ENCODE results near the gene PRIM2.
"Not testable (repeated sequence)": the region's sequence is repeated elsewhere in the genome, so short reads cannot be mapped to it uniquely, and the experiment has no call there.

Gene PRIM2

DNA sequence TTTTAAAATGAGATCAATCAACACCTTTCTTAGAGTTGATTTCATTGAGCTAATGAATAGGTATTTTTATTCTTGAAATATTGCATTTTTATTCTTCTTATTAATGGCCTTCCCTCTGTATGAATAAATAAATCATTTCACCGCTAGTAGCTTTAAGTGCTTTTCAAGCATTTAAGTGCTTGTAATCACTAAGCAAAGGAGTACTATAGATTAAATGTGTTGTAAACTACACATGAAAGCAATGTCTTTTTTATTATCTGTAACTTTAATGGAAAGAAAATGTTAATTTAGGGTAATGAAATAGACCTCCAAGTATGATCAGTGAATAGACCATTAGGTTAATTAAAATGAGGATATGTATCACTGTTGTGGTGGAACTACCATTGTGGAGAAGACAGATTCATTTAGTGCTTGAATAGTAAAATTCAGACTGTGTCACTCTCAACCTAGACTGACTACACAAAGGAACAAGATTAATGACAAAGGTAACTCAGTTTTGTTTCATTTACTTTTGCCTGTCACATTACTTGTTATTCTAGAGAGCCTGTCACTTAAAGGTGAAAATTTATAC, 132.2 kb downstream of the PRIM2 start:
- not testable (repeated sequence) for DNase-seq

DNA sequence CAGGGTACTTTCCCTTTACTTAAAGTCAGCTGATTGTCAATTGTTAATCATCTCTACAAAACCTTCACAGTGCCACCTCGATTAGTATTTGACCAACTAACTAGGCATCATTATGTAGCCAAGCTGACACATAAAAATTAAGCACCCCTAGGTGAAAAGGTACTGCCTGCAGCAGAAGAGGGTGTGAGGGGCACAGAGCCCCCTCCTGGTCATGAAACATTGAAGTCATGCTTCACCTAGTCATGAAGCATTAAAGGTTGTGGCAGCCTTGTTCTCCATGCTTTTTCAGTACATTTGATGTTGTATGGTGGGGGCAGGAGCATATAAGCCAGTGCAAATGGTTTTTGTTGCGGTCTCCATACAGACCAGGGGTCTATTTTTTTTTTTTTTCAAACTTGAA, 142.4 kb downstream of the PRIM2 start:
- not testable (repeated sequence) for DNase-seq

GRCh38 chr6:57461022-57461421, 143.6 kb downstream of the PRIM2 start:
- not testable (repeated sequence) for DNase-seq

GRCh38 chr6:57463809-57464208, 146.4 kb downstream of the PRIM2 start:
- DNase-seq, result not testable (repeated sequence)

- DNase-seq, result not testable (repeated sequence)
Measured at GRCh38 chr6:57465968-57466367, 148.5 kb downstream of the PRIM2 start.

GRCh38 chr6:57469072-57469471, 151.6 kb downstream of the PRIM2 start:
- no peak for DNase-seq

DNA sequence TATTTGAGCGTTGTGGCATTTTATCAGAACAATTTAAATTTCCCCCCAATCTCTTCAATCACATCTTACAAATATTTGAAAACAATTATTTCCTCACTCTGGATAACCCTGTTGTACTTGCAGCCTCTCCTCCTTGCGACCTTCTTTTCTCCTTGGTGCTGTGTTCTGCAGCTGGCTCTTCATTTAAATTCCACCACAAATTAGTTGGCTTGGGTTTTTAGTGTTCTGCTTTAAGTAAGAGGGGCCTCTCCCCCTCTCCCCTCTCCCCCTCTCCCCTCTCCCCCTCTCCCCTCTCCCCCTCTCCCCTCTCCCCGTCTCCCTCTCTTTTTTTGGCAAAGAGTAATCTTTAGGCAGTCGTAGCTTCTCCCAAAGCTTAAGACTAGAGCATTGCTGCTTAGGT, 152.7 kb downstream of the PRIM2 start:
- DNase-seq, result not testable (repeated sequence)

DNA sequence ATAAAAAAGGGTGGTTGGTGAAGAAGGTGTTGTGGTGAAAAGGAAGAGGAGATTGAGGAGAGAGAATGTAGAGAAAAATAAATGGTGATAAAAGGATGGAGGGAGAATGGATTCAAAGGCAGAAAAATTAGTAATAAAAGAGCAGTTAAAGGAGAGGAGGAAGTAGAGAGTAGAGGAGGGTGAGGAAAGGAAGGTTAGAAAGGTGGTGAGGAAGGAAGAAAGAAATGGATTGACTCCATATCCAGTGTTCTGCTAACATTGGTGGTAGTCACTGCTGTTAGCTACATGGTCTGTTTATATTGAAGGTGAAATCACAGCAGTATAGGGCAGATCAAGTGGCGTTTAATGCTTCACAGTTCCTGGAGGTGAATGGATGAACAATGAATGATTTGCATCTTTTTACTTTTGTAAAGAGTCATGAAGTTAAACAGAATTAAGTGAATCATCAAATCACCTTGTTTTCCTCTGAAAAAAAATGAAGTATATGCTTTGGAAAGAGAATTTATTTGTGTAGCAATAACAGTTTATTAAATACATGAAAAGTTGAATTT, 154.0 kb downstream of the PRIM2 start:
- DNase-seq, result not testable (repeated sequence)

DNA sequence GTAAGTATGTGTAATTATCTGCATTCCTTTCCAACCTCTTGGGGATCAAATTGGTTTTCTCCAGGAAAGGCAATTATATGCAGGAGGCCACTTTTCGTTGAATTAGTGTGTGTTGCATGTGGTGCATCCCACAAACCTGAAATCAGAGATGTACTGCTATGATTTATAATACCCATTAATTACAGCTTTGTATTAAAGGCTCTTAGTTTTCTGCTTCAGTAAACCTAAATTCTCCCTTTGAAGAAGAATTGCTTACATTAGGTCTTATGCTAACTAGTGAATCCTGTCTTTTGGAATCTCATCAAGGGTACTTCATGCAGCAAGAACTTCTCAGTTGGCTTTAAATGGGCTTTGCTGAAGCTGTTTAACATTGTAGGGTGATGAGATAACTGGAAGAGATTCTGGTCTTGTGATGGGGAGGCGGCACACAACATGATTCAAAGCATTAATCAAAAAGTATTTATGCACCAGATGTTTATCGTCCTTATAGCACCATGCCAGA, 155.5 kb downstream of the PRIM2 start:
- not testable (repeated sequence) for DNase-seq

- DNase-seq, result not testable (repeated sequence)
Measured at GRCh38 chr6:57474862-57475475, 157.5 kb downstream of the PRIM2 start.

DNA sequence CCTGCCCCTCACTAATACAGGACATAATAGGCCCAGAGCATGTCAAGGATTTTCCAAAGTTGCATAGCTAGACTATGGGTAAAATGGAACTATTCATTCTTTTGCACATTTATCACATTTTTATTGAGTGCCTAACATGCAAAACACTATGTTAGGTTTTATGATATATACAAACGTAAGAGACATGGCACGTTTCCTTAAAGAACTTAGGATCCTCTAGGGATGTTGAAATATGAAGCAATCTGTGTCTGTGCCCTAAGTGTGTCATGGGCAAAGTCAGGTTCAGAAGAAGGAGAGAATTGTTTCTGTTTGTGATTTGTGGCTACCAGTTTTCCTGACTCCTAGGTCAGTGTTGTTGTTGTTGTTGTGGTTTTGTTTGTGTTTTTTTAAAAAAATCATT, 158.2 kb downstream of the PRIM2 start:
- not testable (repeated sequence) for DNase-seq

DNA sequence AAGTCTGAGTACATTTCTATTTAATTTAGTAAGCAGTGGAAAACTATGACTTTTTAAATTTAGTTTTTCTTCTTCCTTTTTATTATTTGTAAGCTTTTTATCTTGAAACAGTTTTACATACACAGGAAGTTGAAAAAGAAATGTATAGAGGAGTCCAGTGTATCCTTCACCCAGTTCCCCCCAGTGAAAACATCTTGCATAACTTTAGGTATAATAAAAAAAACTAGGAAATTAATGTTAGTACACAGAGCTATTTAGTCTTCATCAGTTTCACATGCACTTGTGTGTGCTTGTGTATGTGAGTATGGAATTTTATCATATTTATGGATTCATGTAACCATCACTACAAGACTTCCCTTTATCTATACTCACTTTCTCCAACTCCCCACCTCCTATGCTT, 162.8 kb downstream of the PRIM2 start:
- DNase-seq, result not testable (repeated sequence)

DNA sequence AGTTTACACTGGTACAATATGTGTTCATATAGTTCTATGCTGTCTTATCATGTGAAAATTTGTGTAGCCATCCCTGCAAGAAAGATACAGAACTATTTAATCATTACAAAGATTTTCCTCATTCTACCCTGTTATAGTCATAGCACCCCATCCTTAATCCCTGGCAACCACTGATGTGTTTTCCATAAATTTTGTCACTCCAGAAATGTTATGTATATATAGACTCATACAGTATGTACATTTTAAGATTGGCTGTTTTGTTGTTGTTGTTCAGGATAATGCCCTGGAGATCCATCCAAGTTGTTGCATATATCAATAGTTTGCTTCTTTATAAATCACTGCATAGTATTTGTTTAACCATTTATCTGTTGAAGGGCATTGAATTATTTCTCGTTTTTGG, 163.7 kb downstream of the PRIM2 start:
- DNase-seq, result not testable (repeated sequence)

DNA sequence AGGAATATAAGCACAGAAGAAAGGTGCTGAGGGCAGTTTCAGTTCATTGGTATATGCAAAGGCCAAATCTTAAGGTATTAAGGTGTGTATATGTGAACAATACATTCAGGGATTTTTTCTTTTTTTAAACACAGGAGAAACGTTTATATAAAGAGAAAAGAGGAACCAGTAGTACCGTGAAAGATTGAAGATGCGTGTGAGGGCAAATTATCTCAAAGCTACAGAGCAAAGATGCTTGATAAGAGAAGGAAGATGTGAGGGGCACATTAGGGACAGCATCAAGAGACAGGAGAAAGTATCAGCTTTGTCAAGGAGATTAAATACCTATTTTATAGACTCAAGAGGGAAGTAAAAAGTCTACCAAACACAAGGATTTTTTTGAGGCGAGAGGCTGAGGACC, 165.0 kb downstream of the PRIM2 start:
- not testable (repeated sequence) for DNase-seq

DNA sequence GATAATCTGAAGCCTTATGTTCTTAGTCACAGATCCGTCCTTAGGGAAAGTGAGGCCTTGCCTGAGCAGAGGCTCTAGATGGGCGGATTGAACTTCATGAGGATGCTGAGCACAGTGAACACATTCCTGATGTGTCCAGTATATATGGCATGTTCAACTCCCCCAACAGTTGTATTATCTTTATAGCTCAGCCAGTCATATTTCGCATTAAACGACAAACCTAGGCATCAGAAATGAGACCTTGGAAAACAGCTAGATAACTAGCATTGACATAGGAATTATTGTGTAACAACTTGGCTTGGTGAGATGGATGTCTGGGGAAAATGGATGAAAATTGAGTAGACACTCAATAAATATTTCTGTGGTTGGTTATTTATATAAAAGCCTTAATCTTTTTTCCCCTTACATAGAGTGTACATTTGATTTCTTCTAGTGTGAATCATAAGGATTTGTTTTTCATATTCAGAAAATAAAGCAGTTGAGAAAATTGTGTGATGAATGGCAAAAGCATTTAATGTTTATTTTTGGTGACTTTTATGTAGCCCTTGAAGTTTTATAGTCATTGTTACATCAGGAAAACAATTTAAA, 169.2 kb downstream of the PRIM2 start:
- not testable (repeated sequence) for DNase-seq

GRCh38 chr6:57488551-57488950, 171.1 kb downstream of the PRIM2 start:
- DNase-seq, result not testable (repeated sequence)

- not testable (repeated sequence) for DNase-seq
Measured at GRCh38 chr6:57489887-57490286, 172.5 kb downstream of the PRIM2 start.

DNA sequence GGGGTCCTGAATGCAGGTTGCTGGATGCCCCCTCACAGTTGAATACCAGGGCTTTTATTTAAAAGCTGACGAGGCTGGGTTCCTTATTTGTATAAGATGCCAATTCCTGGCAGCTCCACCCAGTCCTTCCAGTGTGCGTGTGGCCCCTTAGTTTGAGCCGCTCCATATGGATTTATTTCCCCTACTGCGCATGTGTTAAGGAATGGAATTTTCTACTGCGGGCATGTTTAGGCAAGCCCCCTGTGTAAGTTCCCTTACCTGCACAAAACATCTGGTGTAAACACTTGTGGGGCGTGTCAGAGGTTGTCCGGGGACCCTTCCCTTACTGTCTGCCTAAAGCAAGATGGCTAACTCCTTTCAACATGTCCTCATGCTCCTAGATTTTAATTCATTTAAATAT, 174.4 kb downstream of the PRIM2 start:
- not testable (repeated sequence) for DNase-seq

- not testable (repeated sequence) for DNase-seq
Measured at GRCh38 chr6:57496251-57496650, 178.8 kb downstream of the PRIM2 start.

- DNase-seq, result not testable (repeated sequence)
Measured at GRCh38 chr6:57500368-57501021, 183.1 kb downstream of the PRIM2 start.

DNA sequence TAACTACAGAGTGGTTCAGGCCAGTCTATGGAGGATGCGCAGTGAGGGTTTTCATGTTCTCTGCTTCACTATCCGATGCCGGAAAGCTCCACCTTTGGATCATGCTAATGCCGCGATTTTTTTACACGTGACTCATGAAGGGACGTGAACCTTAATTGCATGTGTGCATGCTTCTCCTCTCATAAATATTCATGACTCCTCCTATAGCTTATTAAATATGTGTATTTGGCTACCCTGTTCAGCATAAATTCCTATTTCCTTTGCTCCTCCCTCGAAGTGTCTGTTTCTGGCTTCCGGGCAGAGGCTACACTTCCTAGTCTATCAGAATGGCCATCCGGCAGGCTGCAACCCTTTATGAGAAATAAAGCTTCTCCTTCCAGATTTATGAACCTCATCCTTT, 185.0 kb downstream of the PRIM2 start:
- not testable (repeated sequence) for DNase-seq

GRCh38 chr6:57505251-57505650, 187.8 kb downstream of the PRIM2 start:
- DNase-seq, result not testable (repeated sequence)

GRCh38 chr6:57510390-57510789, 193.0 kb downstream of the PRIM2 start:
- not testable (repeated sequence) for DNase-seq
